ENCODE data around the gene NUTF2.
"Not testable (repeated sequence)": the region's sequence is repeated elsewhere in the genome, so short reads cannot be mapped to it uniquely, and the experiment has no call there.

Gene NUTF2

DNA sequence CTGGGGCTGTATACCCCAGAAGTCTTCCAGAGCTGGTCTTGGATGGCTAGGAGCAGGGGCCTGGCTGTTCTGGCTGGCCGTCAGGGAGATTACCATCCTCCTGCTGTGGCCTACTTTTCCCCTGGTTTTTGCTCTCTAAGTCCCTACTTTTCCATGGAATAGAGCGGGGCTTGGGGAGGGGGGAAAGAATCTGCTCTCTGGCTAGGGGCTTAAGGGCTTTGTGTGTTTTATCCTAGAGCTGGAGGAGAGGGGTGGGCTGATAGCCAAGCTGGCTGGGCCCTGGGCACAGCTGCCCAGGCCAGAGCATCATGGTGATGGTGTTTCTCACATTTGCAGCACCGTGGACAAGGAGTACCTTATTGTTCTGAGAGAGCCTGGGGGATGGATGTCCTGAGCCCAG, 41.6 kb downstream of the NUTF2 start:
- DNase-seq = no peak

DNA sequence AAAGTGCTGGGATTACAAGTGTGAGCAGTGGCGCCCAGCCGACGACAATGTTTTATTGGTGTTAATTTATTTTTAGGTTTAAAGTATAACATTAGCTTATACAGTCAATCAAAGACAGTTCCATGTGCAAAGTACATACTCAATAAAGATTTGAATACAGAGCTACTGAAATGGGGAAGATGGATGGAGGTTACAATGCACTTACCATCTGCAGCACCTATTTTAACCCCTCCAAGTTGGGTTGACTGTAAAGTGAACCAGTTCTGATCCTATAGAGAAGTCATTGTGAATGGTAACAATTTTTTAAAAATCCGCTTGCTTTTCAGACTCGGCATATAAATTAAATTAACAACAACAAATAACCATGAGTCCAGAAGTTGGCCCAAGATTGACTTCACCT, 45.6 kb downstream of the NUTF2 start:
- DNase-seq = no peak

- peak; percentile 39 for DNase-seq
These were observed 46.4 kb downstream of the NUTF2 start, which contains the start of gene PSKH1 for GRCh38 chr16:67892899-67893742. TSS of gene PSKH1 (plus strand) at chr16:67893254. CDS start at chr16:67908750, 15,496 bp downstream.

DNA sequence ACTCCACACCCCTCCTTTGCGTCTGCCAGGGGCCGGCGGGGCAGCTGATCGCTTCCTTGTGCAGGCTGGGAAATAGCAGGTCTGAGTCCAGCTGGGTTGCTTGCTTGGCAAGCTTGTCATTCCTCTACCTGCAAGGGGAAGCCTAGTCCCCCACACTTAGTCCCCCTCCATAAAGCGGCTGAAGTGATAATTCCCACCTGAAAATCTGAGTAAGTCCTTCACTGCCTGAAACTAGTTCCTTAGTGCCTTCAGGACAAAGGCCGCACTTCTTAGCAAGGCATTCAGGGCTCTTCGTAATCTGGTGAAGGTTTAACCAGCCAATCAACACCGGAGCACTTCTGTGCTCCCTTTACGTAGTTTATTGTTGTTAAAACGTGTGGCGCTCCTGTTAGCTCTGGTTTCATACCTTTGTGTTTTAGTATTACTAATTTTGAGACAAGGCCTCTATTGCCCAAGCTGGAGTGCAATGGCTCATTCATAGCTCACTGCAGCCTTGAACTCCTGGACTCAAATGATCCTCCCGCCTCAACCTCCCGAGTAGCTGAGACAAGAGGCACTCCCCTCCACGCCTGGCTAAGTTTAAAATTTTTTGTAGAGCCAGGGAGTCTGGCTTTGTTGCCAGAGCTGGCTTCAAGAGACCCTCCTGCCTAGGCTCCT, 47.1 kb downstream of the NUTF2 start:
- no peak for DNase-seq

DNA sequence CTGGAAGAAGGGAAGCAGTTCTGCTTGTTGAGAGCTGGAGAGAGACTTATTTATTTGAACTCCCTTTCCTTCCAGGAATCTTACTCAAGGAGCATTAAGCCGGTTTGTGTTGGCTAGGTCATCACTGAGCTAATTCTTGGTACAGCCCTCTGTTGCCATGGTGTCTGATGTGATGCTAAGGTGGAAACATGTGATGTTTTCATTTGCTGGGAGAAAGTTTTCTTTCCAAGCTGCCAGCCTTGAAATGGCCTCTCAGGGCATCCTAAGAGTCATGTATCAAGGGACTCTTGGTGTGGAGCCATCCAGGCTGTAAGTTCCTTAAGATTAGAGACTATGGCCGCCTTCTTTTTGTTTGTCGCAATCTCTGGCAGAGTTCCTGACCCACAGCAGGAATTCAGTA, 50.5 kb downstream of the NUTF2 start:
- DNase-seq = no peak

DNA sequence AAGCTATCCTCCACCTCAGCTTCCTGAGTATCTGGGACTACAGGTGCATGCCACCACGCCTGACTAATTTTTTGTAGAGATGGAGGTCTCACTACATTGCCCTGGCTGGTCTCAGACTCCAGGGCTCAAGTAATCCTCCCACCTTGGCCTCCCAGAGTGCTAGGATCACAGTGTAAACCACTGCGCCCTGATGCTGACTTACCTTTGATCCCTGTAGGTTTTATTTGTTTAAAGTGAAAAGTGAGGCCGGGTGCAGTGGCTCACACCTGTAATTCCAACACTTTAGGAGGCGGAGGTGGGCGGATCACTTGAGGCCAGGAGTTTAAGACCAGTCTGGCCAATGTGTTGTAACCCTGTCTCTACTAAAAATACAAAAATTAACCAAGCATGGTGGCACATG, 55.0 kb downstream of the NUTF2 start:
- DNase-seq = no peak

GRCh38 chr16:67902831-67903230, 56.1 kb downstream of the NUTF2 start:
- no peak for DNase-seq

- no peak for DNase-seq
These were observed 60.9 kb downstream of the NUTF2 start for GRCh38 chr16:67907397-67908180.

- DNase-seq = no peak
These were observed 62.5 kb downstream of the NUTF2 start for GRCh38 chr16:67909056-67909742.

DNA sequence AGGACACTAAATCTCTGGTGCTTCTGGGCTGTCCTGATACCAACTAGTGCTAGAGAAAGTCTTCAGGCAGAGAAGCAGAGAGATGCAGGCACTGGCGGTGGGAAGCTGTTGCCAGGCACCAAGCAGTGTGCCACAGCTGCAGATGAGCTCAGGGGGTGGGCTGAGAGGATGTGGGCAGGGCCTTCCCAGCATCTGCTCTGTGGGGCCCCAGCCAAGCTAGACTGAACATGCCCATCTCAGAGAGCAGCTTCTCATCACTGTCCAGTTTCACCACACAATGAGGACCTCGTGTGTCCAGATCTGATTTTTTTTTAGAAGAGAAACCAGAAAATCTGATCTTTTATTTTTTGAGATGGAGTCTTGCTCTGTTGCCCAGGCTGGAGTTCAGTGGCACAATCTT, 63.4 kb downstream of the NUTF2 start:
- DNase-seq = no peak

- no peak for DNase-seq
These were observed 68.2 kb downstream of the NUTF2 start for GRCh38 chr16:67914758-67915495.

DNA sequence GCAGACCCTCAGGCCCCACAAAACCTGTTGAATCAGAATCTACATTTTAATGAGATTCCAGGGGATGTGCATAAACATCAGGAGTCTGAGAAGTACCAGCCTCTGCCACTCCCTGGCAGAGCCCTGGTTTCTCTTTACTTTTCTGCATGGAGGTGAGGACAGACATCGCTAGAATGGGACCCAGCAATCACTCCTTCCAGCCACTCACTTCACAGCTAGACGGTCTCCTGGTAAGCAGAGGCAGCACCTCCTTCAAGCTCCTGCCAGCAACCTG, 68.7 kb downstream of the NUTF2 start:
- not testable (repeated sequence) for DNase-seq

DNA sequence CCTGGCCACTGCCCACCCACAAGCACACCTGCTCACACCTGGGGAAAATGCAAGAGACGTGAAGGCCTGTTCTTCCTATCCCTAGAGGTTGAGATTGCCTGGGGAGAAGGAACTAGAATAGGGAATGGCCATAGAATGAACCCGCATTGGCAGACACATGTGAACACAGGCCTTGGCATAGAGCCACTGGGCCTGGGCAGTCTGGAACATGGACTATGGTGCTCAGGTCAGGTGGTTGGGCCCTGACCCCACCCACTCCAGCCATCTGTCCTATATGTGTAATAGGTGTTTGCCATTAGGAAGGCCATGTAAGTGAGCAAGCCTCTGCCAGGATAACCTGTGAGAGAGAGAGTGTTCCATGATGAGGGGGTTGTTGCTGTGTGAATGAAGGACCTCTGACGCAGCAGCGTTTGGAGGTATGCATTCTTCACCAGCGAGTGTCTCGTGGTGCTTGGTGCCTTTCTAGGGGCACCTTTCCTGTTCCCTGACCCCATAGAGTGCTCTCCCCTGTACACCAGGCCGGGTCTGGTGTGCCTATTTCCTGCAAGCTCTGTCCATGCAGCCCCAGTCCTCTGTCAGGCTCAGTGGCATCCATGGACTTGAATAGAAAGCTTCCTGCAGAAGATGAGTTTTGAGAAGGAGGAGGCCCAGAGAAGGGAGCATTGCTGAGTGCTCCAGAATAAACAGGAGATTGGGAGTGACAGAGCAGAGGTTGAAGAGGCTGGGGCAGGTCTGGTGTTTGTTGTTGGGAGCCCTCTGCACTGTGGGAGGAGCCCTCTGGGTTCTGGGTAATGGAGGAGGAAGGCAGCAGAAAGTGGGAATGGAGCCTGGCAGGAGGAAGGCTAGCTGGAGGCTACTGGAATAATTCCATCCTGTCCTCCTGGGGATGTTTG, 69.3 kb downstream of the NUTF2 start:
- DNase-seq = no peak

GRCh38 chr16:67917140-67917851, 70.6 kb downstream of the NUTF2 start:
- DNase-seq = no peak

DNA sequence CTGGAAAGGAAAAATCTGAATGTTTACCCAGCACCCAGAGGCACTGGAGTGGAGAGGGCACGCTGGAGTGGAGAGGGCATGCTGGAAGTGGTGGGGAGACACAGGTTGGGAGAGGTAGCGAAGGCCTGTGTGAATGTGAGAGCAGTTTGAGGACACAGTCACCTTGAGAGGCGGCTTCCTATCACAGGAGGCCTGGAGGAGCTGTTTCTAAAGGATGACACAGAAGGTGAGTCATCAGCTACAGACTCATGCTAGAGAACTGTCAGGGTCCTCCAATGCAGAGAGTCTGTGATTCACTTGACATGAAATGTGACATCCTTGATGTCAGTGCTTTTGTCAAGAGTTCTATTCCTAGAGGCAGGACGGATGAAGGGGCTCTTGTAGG, 71.1 kb downstream of the NUTF2 start:
- no peak for DNase-seq

- DNase-seq = no peak
These were observed 73.0 kb downstream of the NUTF2 start for GRCh38 chr16:67919622-67920221.
